ENCODE results near the gene NKX2-2.

- TF ChIP-seq EP300 (IDR thresholded peaks at IDR 0.05; ENCODE audit: low read depth) (no peak), CTCF (IDR thresholded peaks at IDR 0.05) (no peak), POLR2AphosphoS5 (IDR thresholded peaks at IDR 0.05) (no peak)
These were observed 4.6 kb upstream of the NKX2-2 start for GRCh38 chr20:21518292-21518991.
